ENCODE measurements around the gene SPNS2. TPM values are rescaled to one million over a fixed set of nuclear protein-coding genes. Genes with fewer than 3 reads are reported as not detected.
A peak's percentile ranks its signal among the peaks of the same experiment; 100 is the strongest.

The SPNS2 gene
- total RNA-seq, 2 donors from 2014 or later: 9.1 to 23.9 TPM

- Histone ChIP-seq H3K27me3 (replicated peaks; ENCODE audit: insufficient read depth) (no peaks in the 10 kb centered on the region), H3K27ac (no peak overlapping the region), H3K4me3 (no peak overlapping the region), H3K4me1 (ENCODE audit: control insufficient read depth in 1 of 2, low read depth in 2 of 2) (peaks cover 9 to 21% of the 10 kb centered on the region in 2 donors), H3K36me3 (no peaks in the 10 kb centered on the region), H3K9me3 (no peaks in the 10 kb centered on the region)
- ATAC-seq (ENCODE audit: insufficient number of reproducible peaks, low FRiP score, low read depth) (no peak), DNase-seq (ENCODE audit: low spot score) (no peak)
- TF ChIP-seq, protein P1, sequence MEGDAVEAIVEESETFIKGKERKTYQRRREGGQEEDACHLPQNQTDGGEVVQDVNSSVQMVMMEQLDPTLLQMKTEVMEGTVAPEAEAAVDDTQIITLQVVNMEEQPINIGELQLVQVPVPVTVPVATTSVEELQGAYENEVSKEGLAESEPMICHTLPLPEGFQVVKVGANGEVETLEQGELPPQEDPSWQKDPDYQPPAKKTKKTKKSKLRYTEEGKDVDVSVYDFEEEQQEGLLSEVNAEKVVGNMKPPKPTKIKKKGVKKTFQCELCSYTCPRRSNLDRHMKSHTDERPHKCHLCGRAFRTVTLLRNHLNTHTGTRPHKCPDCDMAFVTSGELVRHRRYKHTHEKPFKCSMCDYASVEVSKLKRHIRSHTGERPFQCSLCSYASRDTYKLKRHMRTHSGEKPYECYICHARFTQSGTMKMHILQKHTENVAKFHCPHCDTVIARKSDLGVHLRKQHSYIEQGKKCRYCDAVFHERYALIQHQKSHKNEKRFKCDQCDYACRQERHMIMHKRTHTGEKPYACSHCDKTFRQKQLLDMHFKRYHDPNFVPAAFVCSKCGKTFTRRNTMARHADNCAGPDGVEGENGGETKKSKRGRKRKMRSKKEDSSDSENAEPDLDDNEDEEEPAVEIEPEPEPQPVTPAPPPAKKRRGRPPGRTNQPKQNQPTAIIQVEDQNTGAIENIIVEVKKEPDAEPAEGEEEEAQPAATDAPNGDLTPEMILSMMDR (IDR thresholded peaks at IDR 0.05): no peak
Measured at GRCh38 chr17:4531988-4532736, 33.5 kb downstream of the SPNS2 start.

GRCh38 chr17:4532860-4533522, 34.3 kb downstream of the SPNS2 start:
- H3K4me1 ChIP-seq (ENCODE audit: control insufficient read depth in 1 of 2, low read depth in 2 of 2): peaks cover 10 to 23% of the 10 kb centered on the region in 2 donors
- TF ChIP-seq, protein P1 (IDR thresholded peaks at IDR 0.05): no peak

GRCh38 chr17:4533523-4534504, 35.1 kb downstream of the SPNS2 start:
- H3K9me3 ChIP-seq: no peaks in the 10 kb centered on the region
- TF ChIP-seq, protein P1 (IDR thresholded peaks at IDR 0.05): no peak
- H3K36me3 ChIP-seq: no peaks in the 10 kb centered on the region
- H3K27me3 ChIP-seq (replicated peaks; ENCODE audit: insufficient read depth): no peaks in the 10 kb centered on the region
- no peak for ATAC-seq (ENCODE audit: insufficient number of reproducible peaks, low FRiP score, low read depth)
- peak overlapping the region in 1 of 2 donors; percentile 8 for H3K27ac ChIP-seq
- no peak overlapping the region for H3K4me3 ChIP-seq
- peaks cover 10 to 30% of the 10 kb centered on the region in 2 donors for H3K4me1 ChIP-seq (ENCODE audit: control insufficient read depth in 1 of 2, low read depth in 2 of 2)
- no peak for DNase-seq (ENCODE audit: low spot score)

More at GRCh38 chr17:4532860-4533522, 34.3 kb downstream of the SPNS2 start:
- no peaks in the 10 kb centered on the region for H3K27me3 ChIP-seq (replicated peaks; ENCODE audit: insufficient read depth)
- no peaks in the 10 kb centered on the region for H3K36me3 ChIP-seq
- no peak for DNase-seq (ENCODE audit: low spot score)
- no peak for ATAC-seq (ENCODE audit: insufficient number of reproducible peaks, low FRiP score, low read depth)
- H3K4me3 ChIP-seq: no peak overlapping the region
- H3K27ac ChIP-seq: peak overlapping the region in 1 of 2 donors; percentile 5
- H3K9me3 ChIP-seq: no peaks in the 10 kb centered on the region

DNA sequence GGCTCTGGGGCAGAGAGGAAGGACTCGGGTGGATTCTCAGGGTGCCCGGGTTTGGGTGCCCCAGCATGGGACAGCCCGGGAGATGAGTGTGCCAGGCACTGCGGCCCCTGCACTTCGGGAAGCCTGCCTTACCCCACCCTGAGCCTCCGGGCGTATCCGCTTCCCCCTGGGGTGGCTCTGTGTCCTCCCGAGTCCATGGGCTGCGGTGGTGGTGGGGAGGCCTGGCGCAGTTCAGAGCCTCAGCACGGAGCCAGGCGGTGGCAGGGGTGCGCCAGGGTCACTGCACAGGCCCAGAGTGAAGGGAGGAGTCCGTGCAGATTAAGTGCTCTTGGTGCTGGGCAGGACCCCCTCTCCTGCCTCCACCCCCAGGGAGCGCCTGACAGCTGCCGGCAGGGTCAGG, 35.8 kb downstream of the SPNS2 start:
- no peaks in the 10 kb centered on the region for H3K36me3 ChIP-seq
- no peak overlapping the region for H3K4me3 ChIP-seq
- ATAC-seq (ENCODE audit: insufficient number of reproducible peaks, low FRiP score, low read depth): no peak
- H3K27me3 ChIP-seq (replicated peaks; ENCODE audit: insufficient read depth): no peaks in the 10 kb centered on the region
- peaks cover 10 to 30% of the 10 kb centered on the region in 2 donors for H3K4me1 ChIP-seq (ENCODE audit: control insufficient read depth in 1 of 2, low read depth in 2 of 2)
- TF ChIP-seq, protein P1 (IDR thresholded peaks at IDR 0.05): no peak
- H3K27ac ChIP-seq: peak overlapping the region in 1 of 2 donors; percentile 8
- no peak for DNase-seq (ENCODE audit: low spot score)
- no peaks in the 10 kb centered on the region for H3K9me3 ChIP-seq

Measured in thoracic aorta (tissue), 2 donors.